ENCODE measurements around the gene TIMM8A.

DNA sequence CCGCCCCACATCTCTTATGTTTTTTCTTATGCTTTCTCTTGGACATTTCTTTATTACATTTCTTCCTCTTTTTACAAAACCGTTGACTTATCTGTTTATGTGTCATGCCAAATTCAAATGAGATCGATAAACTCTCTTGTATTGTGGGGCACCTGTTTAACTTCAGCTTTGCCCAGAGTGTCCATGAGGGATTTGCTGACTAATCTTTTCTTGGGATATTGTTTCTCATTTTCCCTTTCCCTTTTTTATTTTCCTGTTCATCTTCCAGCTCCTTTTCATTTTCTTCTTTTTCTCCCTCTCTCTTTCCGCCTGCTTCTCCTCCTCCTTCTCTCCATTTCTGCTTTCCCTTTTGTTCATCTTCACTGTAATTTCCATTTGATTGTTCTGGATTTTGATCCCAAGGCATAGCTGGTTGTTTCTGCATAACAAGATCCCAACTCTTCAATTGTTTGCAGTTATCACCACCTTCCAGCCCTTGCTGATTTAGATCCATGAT, 10.7 kb downstream of the TIMM8A start:
- TF ChIP-seq, protein P1, sequence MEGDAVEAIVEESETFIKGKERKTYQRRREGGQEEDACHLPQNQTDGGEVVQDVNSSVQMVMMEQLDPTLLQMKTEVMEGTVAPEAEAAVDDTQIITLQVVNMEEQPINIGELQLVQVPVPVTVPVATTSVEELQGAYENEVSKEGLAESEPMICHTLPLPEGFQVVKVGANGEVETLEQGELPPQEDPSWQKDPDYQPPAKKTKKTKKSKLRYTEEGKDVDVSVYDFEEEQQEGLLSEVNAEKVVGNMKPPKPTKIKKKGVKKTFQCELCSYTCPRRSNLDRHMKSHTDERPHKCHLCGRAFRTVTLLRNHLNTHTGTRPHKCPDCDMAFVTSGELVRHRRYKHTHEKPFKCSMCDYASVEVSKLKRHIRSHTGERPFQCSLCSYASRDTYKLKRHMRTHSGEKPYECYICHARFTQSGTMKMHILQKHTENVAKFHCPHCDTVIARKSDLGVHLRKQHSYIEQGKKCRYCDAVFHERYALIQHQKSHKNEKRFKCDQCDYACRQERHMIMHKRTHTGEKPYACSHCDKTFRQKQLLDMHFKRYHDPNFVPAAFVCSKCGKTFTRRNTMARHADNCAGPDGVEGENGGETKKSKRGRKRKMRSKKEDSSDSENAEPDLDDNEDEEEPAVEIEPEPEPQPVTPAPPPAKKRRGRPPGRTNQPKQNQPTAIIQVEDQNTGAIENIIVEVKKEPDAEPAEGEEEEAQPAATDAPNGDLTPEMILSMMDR (IDR thresholded peaks at IDR 0.05) = no peak
- no peak for TF ChIP-seq POLR2A (IDR thresholded peaks at IDR 0.05)
- no peak for TF ChIP-seq EP300 (IDR thresholded peaks at IDR 0.05)
